Measurements from ENCODE around the gene DHX29.

DNA sequence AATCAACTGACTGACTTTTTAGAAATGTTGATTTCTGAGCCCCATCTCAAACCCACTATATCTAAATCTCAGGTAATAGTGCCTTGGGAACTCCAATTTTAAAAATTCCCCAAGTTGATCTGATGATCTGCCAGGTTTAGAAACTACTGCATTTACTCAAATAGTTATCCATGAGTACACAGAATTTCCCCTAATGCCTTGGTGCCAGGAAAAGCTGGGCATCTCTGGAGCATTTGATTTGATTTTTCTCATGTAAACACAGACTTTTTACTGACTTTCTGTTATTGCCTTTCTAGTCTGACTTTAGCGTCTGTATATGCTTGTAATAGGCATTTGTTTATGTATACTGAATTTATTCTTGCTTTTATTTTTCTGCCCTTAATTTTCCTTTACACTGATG, 36.1 kb upstream of the DHX29 start:
- TF ChIP-seq, protein P1, sequence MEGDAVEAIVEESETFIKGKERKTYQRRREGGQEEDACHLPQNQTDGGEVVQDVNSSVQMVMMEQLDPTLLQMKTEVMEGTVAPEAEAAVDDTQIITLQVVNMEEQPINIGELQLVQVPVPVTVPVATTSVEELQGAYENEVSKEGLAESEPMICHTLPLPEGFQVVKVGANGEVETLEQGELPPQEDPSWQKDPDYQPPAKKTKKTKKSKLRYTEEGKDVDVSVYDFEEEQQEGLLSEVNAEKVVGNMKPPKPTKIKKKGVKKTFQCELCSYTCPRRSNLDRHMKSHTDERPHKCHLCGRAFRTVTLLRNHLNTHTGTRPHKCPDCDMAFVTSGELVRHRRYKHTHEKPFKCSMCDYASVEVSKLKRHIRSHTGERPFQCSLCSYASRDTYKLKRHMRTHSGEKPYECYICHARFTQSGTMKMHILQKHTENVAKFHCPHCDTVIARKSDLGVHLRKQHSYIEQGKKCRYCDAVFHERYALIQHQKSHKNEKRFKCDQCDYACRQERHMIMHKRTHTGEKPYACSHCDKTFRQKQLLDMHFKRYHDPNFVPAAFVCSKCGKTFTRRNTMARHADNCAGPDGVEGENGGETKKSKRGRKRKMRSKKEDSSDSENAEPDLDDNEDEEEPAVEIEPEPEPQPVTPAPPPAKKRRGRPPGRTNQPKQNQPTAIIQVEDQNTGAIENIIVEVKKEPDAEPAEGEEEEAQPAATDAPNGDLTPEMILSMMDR (IDR thresholded peaks at IDR 0.05 in 4 of 5, conservative IDR thresholded peaks at IDR 0.05 in 1 of 5) = no peak
- no peak for TF ChIP-seq POLR2A (IDR thresholded peaks at IDR 0.05)
